GM12865 (cell line): ENCODE data around the gene XPO5.
"Not testable (repeated sequence)": the region's sequence is repeated elsewhere in the genome, so short reads cannot be mapped to it uniquely, and the experiment has no call there.

Experiments
- DNase-seq: peaks from one replicate; pipeline ENCODE4 v3.0.0; 2010; ENCODE audit warnings: low read depth
- H3K4me3 ChIP-seq: 2 replicates; pipeline ENCODE4 v1.5.1; 2011; ENCODE audit warnings: mild to moderate bottlenecking, low read depth, low read length, control low read depth
- TF ChIP-seq, protein P1 (sequence below): IDR thresholded peaks from 2 replicates; pipeline ENCODE4 v1.5.1; 2011; ENCODE audit warnings: low read length, control low read depth, low read depth, inconsistent platforms; ENCODE audit not compliant: insufficient read depth; ENCODE audit errors: missing control alignments

The XPO5 gene

GRCh38 chr6:43504756-43505593, 70.9 kb downstream of the XPO5 start:
- TF ChIP-seq, protein P1, sequence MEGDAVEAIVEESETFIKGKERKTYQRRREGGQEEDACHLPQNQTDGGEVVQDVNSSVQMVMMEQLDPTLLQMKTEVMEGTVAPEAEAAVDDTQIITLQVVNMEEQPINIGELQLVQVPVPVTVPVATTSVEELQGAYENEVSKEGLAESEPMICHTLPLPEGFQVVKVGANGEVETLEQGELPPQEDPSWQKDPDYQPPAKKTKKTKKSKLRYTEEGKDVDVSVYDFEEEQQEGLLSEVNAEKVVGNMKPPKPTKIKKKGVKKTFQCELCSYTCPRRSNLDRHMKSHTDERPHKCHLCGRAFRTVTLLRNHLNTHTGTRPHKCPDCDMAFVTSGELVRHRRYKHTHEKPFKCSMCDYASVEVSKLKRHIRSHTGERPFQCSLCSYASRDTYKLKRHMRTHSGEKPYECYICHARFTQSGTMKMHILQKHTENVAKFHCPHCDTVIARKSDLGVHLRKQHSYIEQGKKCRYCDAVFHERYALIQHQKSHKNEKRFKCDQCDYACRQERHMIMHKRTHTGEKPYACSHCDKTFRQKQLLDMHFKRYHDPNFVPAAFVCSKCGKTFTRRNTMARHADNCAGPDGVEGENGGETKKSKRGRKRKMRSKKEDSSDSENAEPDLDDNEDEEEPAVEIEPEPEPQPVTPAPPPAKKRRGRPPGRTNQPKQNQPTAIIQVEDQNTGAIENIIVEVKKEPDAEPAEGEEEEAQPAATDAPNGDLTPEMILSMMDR: no peak
- H3K4me3 ChIP-seq: no peak overlapping the region
- no peak for DNase-seq

GRCh38 chr6:43503443-43503842, 72.4 kb downstream of the XPO5 start:
- TF ChIP-seq, protein P1: no peak
- no peak overlapping the region for H3K4me3 ChIP-seq
- DNase-seq: no peak

GRCh38 chr6:43502666-43503065, 73.2 kb downstream of the XPO5 start:
- no peak overlapping the region for H3K4me3 ChIP-seq
- TF ChIP-seq, protein P1: no peak
- DNase-seq: no peak

DNA sequence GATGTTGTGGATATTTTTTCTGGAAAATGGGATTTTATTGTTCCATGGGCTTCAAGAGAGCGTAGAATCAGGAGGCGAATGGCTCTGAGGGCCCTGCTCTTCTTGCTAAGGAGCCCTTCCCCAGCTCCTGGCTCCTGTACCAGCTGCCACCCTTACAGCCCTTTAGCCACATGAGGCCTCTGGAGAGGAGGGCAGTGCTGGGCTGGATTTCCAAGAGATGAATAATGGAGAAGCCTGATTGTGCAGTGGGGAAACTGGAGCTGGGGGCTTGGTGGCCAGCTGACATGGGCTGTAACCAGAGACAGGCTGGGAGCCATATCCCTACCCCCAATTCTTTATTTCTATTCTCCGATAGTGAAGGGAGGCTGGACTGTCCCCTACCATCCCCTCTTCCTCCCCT, 74.9 kb downstream of the XPO5 start:
- TF ChIP-seq, protein P1: no peak

GRCh38 chr6:43499028-43499815, 76.6 kb downstream of the XPO5 start:
- H3K4me3 ChIP-seq: no peak overlapping the region
- TF ChIP-seq, protein P1: no peak
- no peak for DNase-seq

More for the DNA sequence above, 74.9 kb downstream of the XPO5 start:
- no peak for DNase-seq
- no peak overlapping the region for H3K4me3 ChIP-seq

- H3K4me3 ChIP-seq, DNase-seq: not testable (repeated sequence)
Observed at GRCh38 chr6:43498291-43498690, 77.5 kb downstream of the XPO5 start.

DNA sequence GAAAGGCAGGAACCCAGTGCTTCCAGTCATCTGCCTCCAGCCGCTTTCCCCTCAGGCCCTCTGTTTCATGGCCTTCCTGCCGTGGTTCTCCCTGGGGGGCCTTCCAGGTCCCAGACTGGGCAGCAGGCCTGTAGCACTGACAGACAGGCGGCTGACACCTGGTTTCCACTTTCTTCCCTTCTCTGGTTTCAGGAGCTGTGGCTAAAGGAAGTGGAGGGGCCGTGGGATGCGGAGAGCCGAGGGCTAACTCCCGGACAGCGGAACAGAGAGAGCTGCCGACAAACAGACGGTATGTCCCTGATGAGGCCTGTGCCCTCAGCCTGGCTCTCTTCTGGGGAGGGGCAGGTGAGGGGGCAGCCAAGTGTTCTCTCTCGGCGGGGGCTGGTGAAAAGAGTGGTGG, 78.1 kb downstream of the XPO5 start:
- TF ChIP-seq, protein P1: no peak
- H3K4me3 ChIP-seq: no peak overlapping the region
- no peak for DNase-seq
